ENCODE measurements around the gene BRS3.

The BRS3 gene

GRCh38 chrX:136496764-136497555, 9.2 kb downstream of the BRS3 start (continued):
- TF ChIP-seq, protein P1, sequence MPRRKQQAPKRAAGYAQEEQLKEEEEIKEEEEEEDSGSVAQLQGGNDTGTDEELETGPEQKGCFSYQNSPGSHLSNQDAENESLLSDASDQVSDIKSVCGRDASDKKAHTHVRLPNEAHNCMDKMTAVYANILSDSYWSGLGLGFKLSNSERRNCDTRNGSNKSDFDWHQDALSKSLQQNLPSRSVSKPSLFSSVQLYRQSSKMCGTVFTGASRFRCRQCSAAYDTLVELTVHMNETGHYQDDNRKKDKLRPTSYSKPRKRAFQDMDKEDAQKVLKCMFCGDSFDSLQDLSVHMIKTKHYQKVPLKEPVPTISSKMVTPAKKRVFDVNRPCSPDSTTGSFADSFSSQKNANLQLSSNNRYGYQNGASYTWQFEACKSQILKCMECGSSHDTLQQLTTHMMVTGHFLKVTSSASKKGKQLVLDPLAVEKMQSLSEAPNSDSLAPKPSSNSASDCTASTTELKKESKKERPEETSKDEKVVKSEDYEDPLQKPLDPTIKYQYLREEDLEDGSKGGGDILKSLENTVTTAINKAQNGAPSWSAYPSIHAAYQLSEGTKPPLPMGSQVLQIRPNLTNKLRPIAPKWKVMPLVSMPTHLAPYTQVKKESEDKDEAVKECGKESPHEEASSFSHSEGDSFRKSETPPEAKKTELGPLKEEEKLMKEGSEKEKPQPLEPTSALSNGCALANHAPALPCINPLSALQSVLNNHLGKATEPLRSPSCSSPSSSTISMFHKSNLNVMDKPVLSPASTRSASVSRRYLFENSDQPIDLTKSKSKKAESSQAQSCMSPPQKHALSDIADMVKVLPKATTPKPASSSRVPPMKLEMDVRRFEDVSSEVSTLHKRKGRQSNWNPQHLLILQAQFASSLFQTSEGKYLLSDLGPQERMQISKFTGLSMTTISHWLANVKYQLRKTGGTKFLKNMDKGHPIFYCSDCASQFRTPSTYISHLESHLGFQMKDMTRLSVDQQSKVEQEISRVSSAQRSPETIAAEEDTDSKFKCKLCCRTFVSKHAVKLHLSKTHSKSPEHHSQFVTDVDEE (CRISPR knock-in tag; IDR thresholded peaks at IDR 0.05) = no peak

- ATAC-seq = peak; percentile 43
Observed at GRCh38 chrX:136497556-136498052, 9.9 kb downstream of the BRS3 start, which contains the start of gene HTATSF1. Gene HTATSF1 (plus strand): TSS chrX:136497592. CDS start chrX:136497685, 93 bp downstream.

DNA sequence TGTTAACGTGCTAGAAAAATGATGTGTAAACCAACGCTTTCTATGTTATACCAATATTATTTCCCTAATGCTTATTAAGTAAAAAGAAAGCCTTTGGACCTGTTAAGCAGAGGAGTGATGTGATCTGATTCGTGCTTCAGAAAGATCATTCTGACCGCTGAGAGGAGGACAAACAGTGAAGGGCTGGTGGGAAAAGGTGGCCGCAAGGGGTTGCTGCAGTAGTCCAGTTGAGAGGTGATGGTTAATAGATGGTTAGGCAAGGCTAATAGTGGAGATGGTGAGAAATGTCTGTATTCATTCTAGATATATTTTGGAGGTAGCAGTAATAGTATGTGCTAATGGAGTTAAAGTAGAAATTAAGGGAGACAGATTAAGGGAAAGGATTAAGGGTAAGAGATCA, 31.3 kb downstream of the BRS3 start:
- ATAC-seq = no peak
- no peak for TF ChIP-seq ZNF565 (CRISPR knock-in tag; conservative IDR thresholded peaks at IDR 0.05; ENCODE audit: low read depth)
- TF ChIP-seq, protein P2, sequence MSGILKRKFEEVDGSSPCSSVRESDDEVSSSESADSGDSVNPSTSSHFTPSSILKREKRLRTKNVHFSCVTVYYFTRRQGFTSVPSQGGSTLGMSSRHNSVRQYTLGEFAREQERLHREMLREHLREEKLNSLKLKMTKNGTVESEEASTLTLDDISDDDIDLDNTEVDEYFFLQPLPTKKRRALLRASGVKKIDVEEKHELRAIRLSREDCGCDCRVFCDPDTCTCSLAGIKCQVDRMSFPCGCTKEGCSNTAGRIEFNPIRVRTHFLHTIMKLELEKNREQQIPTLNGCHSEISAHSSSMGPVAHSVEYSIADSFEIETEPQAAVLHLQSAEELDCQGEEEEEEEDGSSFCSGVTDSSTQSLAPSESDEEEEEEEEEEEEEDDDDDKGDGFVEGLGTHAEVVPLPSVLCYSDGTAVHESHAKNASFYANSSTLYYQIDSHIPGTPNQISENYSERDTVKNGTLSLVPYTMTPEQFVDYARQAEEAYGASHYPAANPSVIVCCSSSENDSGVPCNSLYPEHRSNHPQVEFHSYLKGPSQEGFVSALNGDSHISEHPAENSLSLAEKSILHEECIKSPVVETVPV (CRISPR knock-in tag; IDR thresholded peaks at IDR 0.05) = no peak
- TF ChIP-seq BACH2 (CRISPR knock-in tag; IDR thresholded peaks at IDR 0.05; ENCODE audit: borderline replicate concordance) = no peak
- TF ChIP-seq SNAI2 (CRISPR knock-in tag; IDR thresholded peaks at IDR 0.05) = no peak

More at GRCh38 chrX:136497556-136498052, 9.9 kb downstream of the BRS3 start, which contains the start of gene HTATSF1:
- no peak for TF ChIP-seq PATZ1 (CRISPR knock-in tag; IDR thresholded peaks at IDR 0.05; ENCODE audit: borderline replicate concordance)
- no peak for TF ChIP-seq ARNTL (CRISPR knock-in tag; IDR thresholded peaks at IDR 0.05; ENCODE audit: borderline replicate concordance, low read depth)
- TF ChIP-seq BACH2 (CRISPR knock-in tag; IDR thresholded peaks at IDR 0.05; ENCODE audit: borderline replicate concordance) = no peak
- no peak for TF ChIP-seq ZC3H10 (CRISPR knock-in tag; IDR thresholded peaks at IDR 0.05)
- TF ChIP-seq OSR1 (CRISPR knock-in tag; IDR thresholded peaks at IDR 0.05) = no peak
- TF ChIP-seq RARB (CRISPR knock-in tag; IDR thresholded peaks at IDR 0.05) = no peak

DNA sequence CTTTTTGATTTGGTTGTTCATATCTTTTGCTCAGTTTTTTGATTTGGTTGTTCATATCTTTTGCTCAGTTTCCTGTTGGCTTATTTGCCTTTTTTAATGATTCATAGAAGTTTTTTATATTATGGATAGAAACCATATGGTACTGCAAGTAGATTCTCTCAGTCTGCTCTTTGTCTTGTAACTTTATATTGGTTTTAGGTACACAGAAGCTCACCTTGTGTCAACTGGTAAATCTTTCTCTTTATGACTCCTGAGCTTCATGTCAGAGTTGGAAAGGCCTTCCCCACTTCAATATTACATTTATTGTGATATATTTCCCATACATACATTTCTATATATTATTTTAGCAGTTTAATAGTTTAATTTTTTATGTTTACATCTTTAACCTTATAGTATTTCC, 36.0 kb downstream of the BRS3 start:
- ATAC-seq = no peak
- TF ChIP-seq, protein P2 (CRISPR knock-in tag; IDR thresholded peaks at IDR 0.05) = no peak
- TF ChIP-seq ZNF70 (CRISPR knock-in tag; IDR thresholded peaks at IDR 0.05) = no peak

GRCh38 chrX:136525738-136526606, 38.2 kb downstream of the BRS3 start:
- peak; percentile 99 for ATAC-seq
- TF ChIP-seq, protein P1 (CRISPR knock-in tag; IDR thresholded peaks at IDR 0.05) = no peak
- TF ChIP-seq GLIS3 (CRISPR knock-in tag; IDR thresholded peaks at IDR 0.05) (no peak), TCF4 (CRISPR knock-in tag; IDR thresholded peaks at IDR 0.05; ENCODE audit: borderline replicate concordance) (no peak), ZFP3 (CRISPR knock-in tag; IDR thresholded peaks at IDR 0.05) (no peak), RARB (CRISPR knock-in tag; IDR thresholded peaks at IDR 0.05) (no peak), ISL1 (CRISPR knock-in tag; IDR thresholded peaks at IDR 0.05) (no peak), PATZ1 (CRISPR knock-in tag; IDR thresholded peaks at IDR 0.05; ENCODE audit: borderline replicate concordance) (no peak), TOX (CRISPR knock-in tag; IDR thresholded peaks at IDR 0.05; ENCODE audit: borderline replicate concordance) (no peak)

Data from SK-N-SH treated with all-trans-retinoic acid at 6 μM for 48 hours (cell line).